ENCODE data around the gene FAM110D.

DNA sequence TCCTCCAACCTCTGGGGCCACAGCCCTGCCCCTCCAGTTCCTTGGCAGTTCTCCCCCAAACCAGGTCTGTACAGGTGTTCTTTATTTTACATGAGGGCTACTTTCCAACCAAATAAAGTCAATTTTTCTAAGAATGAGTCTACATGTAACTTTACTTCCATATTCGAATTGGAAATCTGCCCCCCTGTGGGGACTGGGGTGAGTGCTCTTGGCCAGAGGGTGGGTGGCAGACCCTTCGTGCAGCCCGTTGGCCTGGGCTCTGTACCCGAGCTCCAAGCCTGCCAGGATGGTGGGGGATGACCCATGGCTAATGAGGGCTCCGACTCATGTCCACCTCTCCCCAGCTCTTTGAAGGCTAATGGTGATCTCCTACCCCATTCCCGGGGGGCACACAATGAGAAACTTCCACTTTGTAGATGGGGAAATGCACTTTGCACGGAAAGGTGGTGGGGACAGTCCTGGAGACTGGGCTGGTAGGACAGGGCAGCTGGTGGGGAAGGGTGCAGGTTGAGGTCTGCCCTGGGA is 30.9 kb downstream of the FAM110D start:
- TF ChIP-seq, protein P1, sequence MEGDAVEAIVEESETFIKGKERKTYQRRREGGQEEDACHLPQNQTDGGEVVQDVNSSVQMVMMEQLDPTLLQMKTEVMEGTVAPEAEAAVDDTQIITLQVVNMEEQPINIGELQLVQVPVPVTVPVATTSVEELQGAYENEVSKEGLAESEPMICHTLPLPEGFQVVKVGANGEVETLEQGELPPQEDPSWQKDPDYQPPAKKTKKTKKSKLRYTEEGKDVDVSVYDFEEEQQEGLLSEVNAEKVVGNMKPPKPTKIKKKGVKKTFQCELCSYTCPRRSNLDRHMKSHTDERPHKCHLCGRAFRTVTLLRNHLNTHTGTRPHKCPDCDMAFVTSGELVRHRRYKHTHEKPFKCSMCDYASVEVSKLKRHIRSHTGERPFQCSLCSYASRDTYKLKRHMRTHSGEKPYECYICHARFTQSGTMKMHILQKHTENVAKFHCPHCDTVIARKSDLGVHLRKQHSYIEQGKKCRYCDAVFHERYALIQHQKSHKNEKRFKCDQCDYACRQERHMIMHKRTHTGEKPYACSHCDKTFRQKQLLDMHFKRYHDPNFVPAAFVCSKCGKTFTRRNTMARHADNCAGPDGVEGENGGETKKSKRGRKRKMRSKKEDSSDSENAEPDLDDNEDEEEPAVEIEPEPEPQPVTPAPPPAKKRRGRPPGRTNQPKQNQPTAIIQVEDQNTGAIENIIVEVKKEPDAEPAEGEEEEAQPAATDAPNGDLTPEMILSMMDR (IDR thresholded peaks at IDR 0.05): no peak
- TF ChIP-seq POLR2AphosphoS5 (IDR thresholded peaks at IDR 0.05; ENCODE audit: low read depth, low read length): no peak

All from Panc1 (cell line).